D721Med (cell line): ENCODE results near the gene SULT4A1.

ENCODE experiments used
- DNase-seq: peaks from one replicate; pipeline ENCODE4 v3.0.0; 2011; ENCODE audit warnings: low spot score; ENCODE audit not compliant: insufficient read length
- FAIRE-seq: peaks from 2 replicates; lab custom pipeline; 2011; peaks lifted over from hg19 to GRCh38; lab: Jason Lieb, UNC
- CTCF ChIP-seq: IDR thresholded peaks from 2 replicates; pipeline ENCODE4 v1.5.1; 2012; ENCODE audit warnings: mild to moderate bottlenecking, control low read depth; ENCODE audit not compliant: insufficient read depth; ENCODE audit errors: missing control alignments

Gene SULT4A1

DNA sequence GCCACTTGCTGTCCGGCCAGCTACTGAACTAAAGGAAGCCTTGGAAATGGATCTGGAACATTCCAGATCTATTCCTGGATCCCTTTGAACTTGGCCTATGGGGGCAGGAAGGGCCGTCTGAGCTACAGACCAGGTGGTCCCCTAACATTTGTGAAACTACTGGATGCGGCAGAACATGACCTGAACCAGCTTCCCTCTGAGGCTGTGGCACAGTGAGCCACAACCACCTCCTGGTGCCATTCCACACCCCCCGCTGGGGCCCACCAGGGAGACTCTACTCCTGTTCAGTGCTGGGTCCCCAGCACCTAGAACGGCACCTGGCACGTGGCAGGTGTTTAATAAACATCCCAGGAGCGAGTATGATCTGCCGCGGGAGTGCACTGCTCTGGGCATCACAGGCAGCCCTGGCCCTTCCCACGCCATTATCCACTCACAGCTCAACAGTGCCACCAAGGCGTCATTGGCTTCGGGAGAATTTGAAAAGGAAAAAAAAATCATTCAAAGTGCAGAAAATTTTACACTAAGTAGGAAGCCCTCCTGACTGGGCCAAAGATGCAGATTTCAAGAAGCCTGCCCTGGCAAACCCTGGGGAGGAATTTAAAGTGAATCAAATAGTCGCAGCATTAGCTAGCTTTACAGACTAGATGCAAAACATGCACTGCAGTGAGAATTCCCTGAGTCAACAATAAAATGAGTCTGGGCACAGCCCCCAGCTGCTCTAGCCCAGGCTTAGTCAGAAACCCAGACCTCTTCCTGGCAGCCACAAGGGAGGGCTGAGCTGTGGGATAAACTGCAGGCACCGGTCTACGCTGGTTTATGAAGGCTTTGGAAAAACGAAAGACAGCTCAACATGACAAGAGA lies 35.9 kb downstream of the SULT4A1 start:
- TF ChIP-seq CTCF, result no peak
- FAIRE-seq (no peak), DNase-seq (no peak)

DNA sequence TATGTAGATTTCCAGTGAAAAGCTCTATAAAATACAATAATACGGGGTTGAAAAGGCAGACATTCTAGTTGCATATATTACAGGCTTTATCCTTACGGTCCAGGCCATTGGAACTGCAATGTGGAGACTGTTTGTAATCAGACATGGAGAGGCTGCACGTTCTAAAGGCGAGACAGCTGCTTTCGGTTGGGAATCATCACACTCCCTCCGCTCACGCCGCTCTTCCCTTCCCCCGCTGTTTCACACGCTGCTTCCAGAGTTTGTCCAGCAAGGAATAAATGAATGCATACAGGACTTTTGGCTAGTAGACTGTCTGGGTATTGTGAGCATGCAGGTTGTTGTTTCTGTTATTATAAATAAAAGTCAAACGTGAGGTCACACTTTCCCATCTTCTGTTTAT lies 36.7 kb downstream of the SULT4A1 start:
- DNase-seq, result no peak
- no peak for TF ChIP-seq CTCF
- no peak for FAIRE-seq

GRCh38 chr22:43824724-43825420 lies 37.4 kb downstream of the SULT4A1 start:
- no peak for DNase-seq
- TF ChIP-seq CTCF, result no peak
- no peak for FAIRE-seq

DNA sequence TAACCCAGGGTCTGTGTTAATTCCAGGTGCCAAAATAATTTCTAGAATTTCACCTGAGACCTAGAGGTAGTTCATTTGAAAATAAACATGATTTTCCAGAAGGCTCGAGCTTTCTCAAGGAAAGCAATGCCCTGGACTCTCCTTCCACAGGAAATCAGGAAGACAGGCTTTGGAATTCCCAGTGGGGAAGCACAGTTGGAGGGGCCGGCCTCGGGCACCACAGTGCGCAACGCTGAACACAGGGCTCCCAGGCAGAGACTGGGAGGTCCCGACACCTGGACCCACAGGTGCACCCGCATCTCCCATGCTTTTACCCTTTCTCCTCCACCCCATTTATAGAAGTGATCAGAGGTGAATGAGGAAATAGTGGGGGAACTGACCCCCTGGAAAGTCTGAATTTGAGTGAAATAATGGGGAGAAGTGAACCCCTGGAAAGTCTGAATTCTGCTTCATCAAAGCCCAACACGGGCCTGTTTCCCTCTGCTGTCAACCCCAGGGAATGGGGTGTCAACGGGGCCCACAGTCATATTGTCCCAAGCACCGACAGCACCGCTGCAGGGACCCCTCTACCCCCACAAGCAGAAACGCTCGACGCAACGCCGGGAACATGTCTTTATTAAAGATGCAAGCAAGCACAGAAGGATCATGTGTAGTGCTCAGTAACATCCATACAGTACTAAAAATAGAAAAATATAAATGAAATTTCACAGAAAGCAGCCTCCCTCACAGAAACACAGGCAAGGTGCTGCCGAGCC lies 38.2 kb downstream of the SULT4A1 start:
- DNase-seq, result no peak
- TF ChIP-seq CTCF, result no peak
- no peak for FAIRE-seq

DNA sequence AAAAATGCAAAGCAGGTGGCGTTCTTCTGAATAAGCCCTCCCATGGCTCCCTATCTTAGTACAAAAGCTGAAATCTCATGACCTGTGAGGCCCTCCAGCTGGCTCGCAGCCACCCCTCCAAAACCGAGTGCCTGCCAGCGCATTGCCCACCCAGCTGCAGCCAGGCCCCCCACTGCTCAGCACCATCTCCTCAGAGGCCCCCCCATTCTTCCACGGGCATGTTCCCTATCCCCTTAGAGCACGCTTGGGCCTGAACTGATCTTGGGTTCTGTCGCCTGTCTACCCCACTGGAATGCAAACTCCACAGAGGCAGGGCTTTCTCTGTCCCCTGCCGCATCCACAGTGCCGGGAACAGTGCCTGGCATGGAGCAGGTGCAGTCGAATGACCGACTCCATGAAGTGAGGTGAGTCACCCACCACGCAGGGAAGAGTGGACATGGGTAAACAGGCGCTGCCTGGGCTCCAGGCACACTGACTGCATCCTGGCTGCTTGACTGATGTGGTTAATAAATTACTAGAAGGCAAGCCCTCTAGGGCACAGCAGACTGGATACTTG lies 38.9 kb downstream of the SULT4A1 start:
- no peak for DNase-seq

More for the DNA sequence above, 38.9 kb downstream of the SULT4A1 start:
- TF ChIP-seq CTCF, result no peak
- no peak for FAIRE-seq
